OCI-M2 (cell line): Measurements from ENCODE around the gene VGLL4.
"Not testable (repeated sequence)": the region's sequence is repeated elsewhere in the genome, so short reads cannot be mapped to it uniquely, and the experiment has no call there.

Experiments
- DNase-seq: peaks from one replicate; lab custom pipeline; 2025; ENCODE audit not compliant: unreplicated experiment; lab: John Stamatoyannopoulos, UW

Gene VGLL4

GRCh38 chr3:11588338-11588737 is 55.4 kb downstream of the VGLL4 start:
- no peak for DNase-seq

GRCh38 chr3:11587766-11588165 is 55.9 kb downstream of the VGLL4 start:
- no peak for DNase-seq

GRCh38 chr3:11584570-11584969 is 59.1 kb downstream of the VGLL4 start:
- DNase-seq = no peak

GRCh38 chr3:11583638-11584046 is 60.1 kb downstream of the VGLL4 start:
- no peak for DNase-seq

- DNase-seq = no peak
These were observed 60.5 kb downstream of the VGLL4 start for GRCh38 chr3:11583235-11583634.

GRCh38 chr3:11582191-11582968 is 61.3 kb downstream of the VGLL4 start:
- DNase-seq = no peak

GRCh38 chr3:11581237-11582190 is 62.2 kb downstream of the VGLL4 start:
- no peak for DNase-seq

GRCh38 chr3:11580645-11581044 is 63.1 kb downstream of the VGLL4 start:
- no peak for DNase-seq

- DNase-seq = no peak
These were observed 65.5 kb downstream of the VGLL4 start for GRCh38 chr3:11578169-11578568.

- no peak for DNase-seq
These were observed 67.3 kb downstream of the VGLL4 start for GRCh38 chr3:11576453-11576852.

- DNase-seq = no peak
These were observed 68.0 kb downstream of the VGLL4 start for GRCh38 chr3:11575677-11576076.

- no peak for DNase-seq
These were observed 68.6 kb downstream of the VGLL4 start for GRCh38 chr3:11574981-11575669.

GRCh38 chr3:11572660-11573059 is 71.1 kb downstream of the VGLL4 start:
- not testable (repeated sequence) for DNase-seq

GRCh38 chr3:11570789-11571495 is 72.8 kb downstream of the VGLL4 start:
- DNase-seq = no peak

GRCh38 chr3:11570251-11570650 is 73.5 kb downstream of the VGLL4 start:
- DNase-seq = no peak

GRCh38 chr3:11569156-11569741 is 74.5 kb downstream of the VGLL4 start:
- no peak for DNase-seq

GRCh38 chr3:11568503-11569155 is 75.1 kb downstream of the VGLL4 start:
- no peak for DNase-seq

- DNase-seq = no peak
These were observed 75.9 kb downstream of the VGLL4 start for GRCh38 chr3:11567516-11568467.

GRCh38 chr3:11566916-11567315 is 76.8 kb downstream of the VGLL4 start:
- no peak for DNase-seq
